ENCODE data around the gene PTPRA. TPM values are rescaled to one million over a fixed set of nuclear protein-coding genes. Genes with fewer than 3 reads are reported as not detected.

PTPRA gene
- total and polyA plus RNA-seq, 10 of the 15 experiments (the other 5 are each of a cell fraction or from before 2014, with no cell fraction given): 3.9 to 62.1 (median 34.6) TPM

DNA sequence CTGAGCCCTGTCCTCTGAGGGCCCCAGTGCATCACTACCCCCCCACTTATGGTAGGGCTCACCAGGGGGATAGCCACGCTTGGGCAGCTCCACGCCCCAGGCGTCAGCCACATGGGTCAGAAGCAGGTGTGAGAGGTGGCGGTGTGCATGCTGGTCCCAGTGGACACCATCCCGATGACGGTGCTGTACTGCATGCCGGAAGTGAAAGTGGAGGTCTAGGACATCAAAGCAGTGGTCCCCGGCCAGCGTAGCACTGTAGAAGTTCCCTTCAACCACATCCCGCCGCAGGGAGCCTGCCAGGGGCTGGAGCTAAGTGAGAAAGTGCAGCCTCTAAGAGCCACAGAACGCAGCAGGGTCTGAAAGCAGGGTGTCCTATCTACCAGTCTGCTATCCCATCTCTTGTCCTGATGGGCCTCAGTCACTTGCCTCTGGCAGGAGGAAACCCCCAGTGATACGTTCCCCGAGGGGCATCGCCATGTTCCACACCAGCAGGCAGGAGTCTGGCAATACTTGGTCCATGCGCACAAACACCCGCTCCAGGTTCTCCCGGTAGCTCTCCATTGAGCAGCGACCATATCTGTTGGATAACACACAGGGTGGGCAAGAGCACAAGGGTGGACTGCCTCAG, 35.0 kb upstream of the PTPRA start:
- H3K9ac ChIP-seq (ENCODE audit: control insufficient read depth, insufficient read depth, low read length): no peak overlapping the region
- no peaks in the 10 kb centered on the region for H3K9me3 ChIP-seq (replicated peaks; ENCODE audit: control insufficient read depth, insufficient read depth, low read length)
- in situ Hi-C loops (cut with MboI) (no loop called here), intact Hi-C loops (cut with micrococcal nuclease; ENCODE audit: unreplicated experiment) (no loop called here)
- H2AFZ ChIP-seq (ENCODE audit: control insufficient read depth, low read depth, low read length): no peak overlapping the region
- no TSS peak for BruUV-seq (replicated peaks)
- no peak overlapping the region for H3K27ac ChIP-seq (ENCODE audit: control insufficient read depth, insufficient read depth)
- POLR2A ChIA-PET: interaction anchor here (0.6 kb wide), 1 partner anchor 364 kb away, joined by 4 read pairs; no protein-coding TSS in a partner anchor
- ATAC-seq (peak; percentile 65), DNase-seq (ENCODE audit: low read depth, low spot score) (peak; percentile 34), FAIRE-seq (no peak)
- H3K36me3 ChIP-seq (ENCODE audit: control insufficient read depth in 2 of 2, insufficient read depth in 2 of 2, low read length in 1 of 2): no peaks in the 10 kb centered on the region
- peaks cover 6% of the 10 kb centered on the region; the same call in 1 of the 2 replicates for H3K79me2 ChIP-seq (ENCODE audit: control insufficient read depth, insufficient read depth, low read length)
- SMC1A ChIA-PET (ENCODE audit: uncharacterized antibody, unreplicated experiment): interaction anchor here (1.2 kb wide), 1 partner anchor 11 kb away, joined by 3 read pairs; no protein-coding TSS in a partner anchor
- CTCF ChIA-PET: interaction anchor here (0.5 kb wide), 1 partner anchor 308 kb away, joined by 4 read pairs; no protein-coding TSS in a partner anchor
- 73% methylated on average over 19 of the region's 19 CpGs for WGBS (ENCODE audit: insufficient coverage, insufficient replicate concordance, low lambda C conversion rate, missing lambda C conversion rate)
- H3K4me1 ChIP-seq (ENCODE audit: control insufficient read depth, insufficient read depth, low read length): peaks cover 14% of the 10 kb centered on the region
- RAD21 ChIA-PET (ENCODE audit: unreplicated experiment): no interaction called here
- no peaks in the 10 kb centered on the region for H4K20me1 ChIP-seq (ENCODE audit: control insufficient read depth, insufficient read depth)
- H3K27me3 ChIP-seq (replicated peaks in 1 of 2; ENCODE audit: control insufficient read depth in 2 of 2, insufficient read depth in 2 of 2, low read length in 1 of 2): no peaks in the 10 kb centered on the region
- H3K4me3 ChIP-seq: no peak overlapping the region
- H3K4me2 ChIP-seq (ENCODE audit: control insufficient read depth, insufficient read depth): peak overlapping the region; percentile 10
- TF ChIP-seq TCF7 (IDR thresholded peaks at IDR 0.05; ENCODE audit: borderline replicate concordance) (peak; percentile 87), ZNF24 (IDR thresholded peaks at IDR 0.05) (no peak), GABPA (IDR thresholded peaks at IDR 0.05; ENCODE audit: low read depth) (0 out of 2 replicates have a peak, but pooled peaks have one; percentile 31), EED (IDR thresholded peaks at IDR 0.05; ENCODE audit: low read depth) (peak; percentile 48; the same call in 1 of the 2 replicates), SPI1 (IDR thresholded peaks at IDR 0.05; ENCODE audit: borderline replicate concordance, insufficient read depth, low read depth, low read length) (peak; percentile 42; the same call in 1 of the 2 replicates), PBX3 (IDR thresholded peaks at IDR 0.05; ENCODE audit: insufficient replicate concordance, low read depth, low read length) (no peak), NBN (IDR thresholded peaks at IDR 0.05) (no peak), HDAC2 (IDR thresholded peaks at IDR 0.05) (no peak), IRF4 (IDR thresholded peaks at IDR 0.05; ENCODE audit: low read depth, low read length) (0 out of 2 replicates have a peak, but pooled peaks have one; percentile 5), ZSCAN29 (IDR thresholded peaks at IDR 0.05) (no peak), TCF12 (IDR thresholded peaks at IDR 0.05; ENCODE audit: low read depth, low read length) (0 out of 2 replicates have a peak, but pooled peaks have one; percentile 16), RELA (IDR thresholded peaks at IDR 0.05; ENCODE audit: borderline replicate concordance, partially characterized antibody) (no peak), BACH1 (IDR thresholded peaks at IDR 0.05; ENCODE audit: borderline replicate concordance) (no peak), PML (IDR thresholded peaks at IDR 0.05; ENCODE audit: low read length) (no peak), IKZF1 (conservative IDR thresholded peaks at IDR 0.05) (peak; percentile 78), E4F1 (IDR thresholded peaks at IDR 0.05; ENCODE audit: borderline replicate concordance, partially characterized antibody) (no peak), IKZF2 (IDR thresholded peaks at IDR 0.05) (peak; percentile 40 to 49; a peak in 2 of 4 replicates), NR2F1 (conservative IDR thresholded peaks at IDR 0.05) (peak; percentile 80), PAX5 (IDR thresholded peaks at IDR 0.05; ENCODE audit: borderline replicate concordance, low read depth, low read length) (peak; percentile 88; the same call in 1 of the 2 replicates), CHD4 (IDR thresholded peaks at IDR 0.05) (no peak), POLR2AphosphoS2 (IDR thresholded peaks at IDR 0.05; ENCODE audit: low read depth, low read length) (no peak), RBBP5 (conservative IDR thresholded peaks at IDR 0.05) (no peak), CHD2 (IDR thresholded peaks at IDR 0.05; ENCODE audit: borderline replicate concordance, low read depth, low read length) (peak; percentile 36; the same call in 1 of the 2 replicates), MTA3 (IDR thresholded peaks at IDR 0.05; ENCODE audit: borderline replicate concordance, low read length) (no peak), CHD1 (IDR thresholded peaks at IDR 0.05; ENCODE audit: low read depth, low read length) (no peak)
